GM18870 (cell line): ENCODE data around the gene EDRF1.
A peak's percentile ranks its signal among the peaks of the same experiment; 100 is the strongest.
"Not testable (repeated sequence)": the region's sequence is repeated elsewhere in the genome, so short reads cannot be mapped to it uniquely, and the experiment has no call there.

Source experiments
- ATAC-seq: cut with Tn5 transposase; IDR thresholded peaks from one replicate; pipeline ENCODE4 v1.9.1; 2021; ENCODE audit warnings: moderate library complexity; ENCODE audit not compliant: unreplicated experiment

EDRF1 gene

DNA sequence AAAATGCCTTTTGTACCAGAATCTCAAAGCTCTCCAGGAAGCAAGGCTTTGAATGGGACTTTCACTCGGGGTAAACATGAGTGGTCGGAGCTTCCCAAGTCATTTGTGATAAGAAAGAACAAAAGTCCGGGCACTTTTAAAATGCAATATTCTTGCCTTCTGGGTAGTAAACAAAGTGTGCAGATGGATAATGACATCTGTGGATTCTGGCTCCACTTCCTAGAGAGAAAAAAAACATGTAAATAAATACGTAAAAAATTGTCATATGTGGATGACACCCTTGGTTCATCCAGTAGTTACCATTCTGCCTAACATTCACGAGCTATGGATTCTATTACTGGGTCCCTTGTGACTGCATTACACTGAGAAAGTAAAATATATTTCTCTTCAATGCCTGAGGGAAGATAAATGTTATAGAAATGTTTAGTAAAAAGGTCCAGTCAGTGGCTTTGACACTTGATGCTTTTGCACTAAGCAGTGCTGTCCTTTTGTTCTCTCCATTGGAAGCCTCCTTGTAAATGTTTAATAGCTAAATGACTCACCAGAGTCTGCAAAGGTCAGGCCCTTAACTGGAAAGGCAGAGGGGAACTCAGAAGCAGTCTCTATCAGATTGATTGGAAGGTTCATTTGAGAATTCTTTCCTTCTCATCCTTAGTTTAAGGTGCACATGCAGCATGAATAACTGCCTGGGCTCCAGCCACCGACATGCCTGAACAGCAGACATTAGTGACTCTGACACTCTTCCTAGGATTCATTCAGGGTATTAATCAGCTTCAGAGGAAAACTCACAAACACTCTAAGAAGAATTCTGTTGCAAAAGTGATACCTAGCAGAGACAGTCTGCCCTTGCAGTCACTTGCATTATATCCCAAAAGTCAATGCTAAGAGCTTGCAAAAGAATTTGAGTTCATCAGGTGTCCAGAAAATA, 11.7 kb upstream of the EDRF1 start:
- peak; percentile 76 for ATAC-seq

DNA sequence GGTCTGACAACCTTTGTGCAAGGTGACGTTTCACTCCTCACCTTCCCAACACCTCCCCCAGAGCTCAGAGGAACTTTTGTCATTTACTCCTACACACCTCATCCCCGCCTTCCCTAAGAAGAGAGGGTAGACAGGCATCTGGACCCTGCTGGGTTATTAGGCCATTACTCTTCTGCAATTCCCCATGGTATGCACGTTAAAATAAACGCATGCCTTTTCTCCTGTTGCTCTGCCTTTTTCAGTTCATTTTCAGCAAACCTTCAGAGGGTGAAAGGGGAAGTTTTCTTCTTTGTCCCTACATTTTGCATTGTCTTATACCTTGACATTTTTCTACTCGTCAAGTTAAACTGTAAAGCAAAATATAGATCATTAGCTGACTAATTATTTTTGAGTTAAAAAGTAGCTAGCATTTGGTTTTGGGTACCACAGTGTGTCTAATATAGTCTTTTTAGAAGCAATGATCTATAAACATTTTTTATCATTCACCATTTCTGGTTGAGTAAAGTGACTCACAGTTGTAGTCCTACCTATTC, 10.5 kb upstream of the EDRF1 start:
- ATAC-seq, result peak; percentile 47

DNA sequence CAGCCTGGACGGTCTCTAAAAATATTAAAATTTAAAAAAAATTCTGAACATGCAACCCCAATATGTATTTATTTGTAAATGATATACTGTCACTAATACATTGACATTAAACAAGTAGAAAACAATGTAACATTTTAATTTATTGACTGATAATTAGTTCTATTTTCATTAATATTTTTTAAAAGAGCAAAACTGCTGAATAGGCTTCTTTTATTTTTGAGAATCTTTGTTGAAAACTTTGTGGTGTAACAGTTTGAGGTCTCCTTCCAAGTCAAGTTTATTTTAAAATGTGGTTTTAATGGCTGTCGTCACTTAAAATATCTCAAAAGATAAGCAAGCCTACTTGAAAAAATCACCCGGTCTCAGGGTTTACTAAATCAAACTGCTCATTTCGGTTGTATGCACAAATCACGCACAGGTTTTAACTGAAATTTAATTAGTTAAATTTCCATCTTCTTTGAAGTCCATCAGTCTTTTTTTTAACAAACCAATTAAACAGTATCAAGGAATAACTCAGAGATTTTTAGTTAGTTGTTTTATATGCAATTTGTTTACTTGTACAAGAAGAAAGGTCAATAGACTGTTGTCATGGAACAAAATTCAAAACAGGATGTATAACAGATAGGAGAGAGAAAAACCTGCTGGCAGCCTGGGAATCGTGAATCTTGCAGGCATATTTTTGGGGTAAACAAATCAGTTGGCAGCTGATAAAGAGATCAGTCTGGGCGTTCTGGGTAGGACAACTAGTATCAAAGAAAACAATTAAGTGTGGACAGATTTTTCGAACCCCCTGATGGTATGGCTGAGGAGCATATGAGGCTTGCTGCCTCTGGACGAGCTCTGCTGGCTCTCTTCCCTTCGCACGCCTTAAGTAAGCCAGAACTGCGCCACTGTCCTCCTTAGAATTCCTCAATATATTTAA, 9.7 kb upstream of the EDRF1 start:
- ATAC-seq, result no peak

DNA sequence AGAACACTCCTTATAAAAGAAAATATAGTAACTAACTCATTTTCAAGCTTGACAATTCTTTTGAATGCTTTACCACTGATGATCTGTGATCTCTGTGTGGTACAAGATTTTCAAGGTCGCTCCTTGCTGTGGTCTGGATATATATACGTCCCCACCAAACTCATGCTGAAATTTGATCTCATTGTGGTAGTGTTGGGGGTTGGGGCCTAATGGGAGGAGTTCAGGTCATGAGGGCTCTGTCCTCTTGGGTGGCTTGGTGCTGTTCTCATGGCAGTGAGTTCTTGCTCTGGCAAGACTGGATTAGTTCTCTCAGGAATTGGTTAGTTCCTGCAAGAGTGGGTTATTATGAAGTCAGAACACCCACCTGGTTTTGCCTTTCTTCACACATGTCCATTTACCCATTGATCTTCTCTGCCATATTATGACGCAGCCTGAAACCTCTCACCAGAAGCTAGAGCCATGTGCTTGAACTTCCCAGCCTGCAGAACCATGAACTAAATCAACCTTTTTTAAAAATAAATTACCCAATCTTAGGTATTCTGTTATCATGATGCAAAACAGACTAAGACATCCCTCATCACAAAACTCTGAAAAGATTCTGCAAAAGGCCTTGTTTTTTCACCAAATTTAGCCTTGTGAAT, 8.3 kb upstream of the EDRF1 start:
- ATAC-seq, result no peak

DNA sequence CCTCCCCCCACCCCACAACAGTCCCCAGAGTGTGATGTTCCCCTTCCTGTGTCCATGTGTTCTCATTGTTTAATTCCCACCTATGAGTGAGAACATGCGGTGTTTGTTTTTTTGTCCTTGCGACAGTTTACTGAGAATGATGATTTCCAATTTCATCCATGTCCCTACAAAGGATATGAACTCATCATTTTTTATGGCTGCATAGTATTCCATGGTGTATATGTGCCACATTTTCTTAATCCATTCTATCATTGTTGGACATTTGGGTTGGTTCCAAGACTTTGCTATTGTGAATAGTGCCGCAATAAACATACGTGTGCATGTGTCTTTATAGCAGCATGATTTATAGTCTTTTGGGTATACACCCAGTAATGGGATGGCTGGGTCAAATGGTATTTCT, 4.8 kb upstream of the EDRF1 start:
- not testable (repeated sequence) for ATAC-seq

DNA sequence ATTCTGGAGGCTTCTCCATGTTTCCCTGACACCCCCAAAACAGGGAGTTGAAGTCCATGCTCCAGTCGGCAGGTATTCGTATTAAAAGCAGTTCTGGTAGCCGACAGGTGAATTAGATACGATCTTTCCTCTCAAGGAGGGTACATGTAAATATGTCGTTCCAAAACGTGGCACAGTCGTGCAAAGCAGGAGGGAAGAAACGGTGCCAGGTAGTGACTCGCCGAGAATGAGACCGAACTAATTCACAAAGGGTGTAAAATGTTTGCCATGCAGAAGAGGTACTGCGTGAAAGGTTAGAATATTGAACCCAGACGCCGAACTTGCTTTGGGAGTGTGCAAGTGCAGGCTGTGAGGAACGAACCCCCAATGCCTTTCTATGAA, 483 bp downstream of the EDRF1 start:
- no peak for ATAC-seq

DNA sequence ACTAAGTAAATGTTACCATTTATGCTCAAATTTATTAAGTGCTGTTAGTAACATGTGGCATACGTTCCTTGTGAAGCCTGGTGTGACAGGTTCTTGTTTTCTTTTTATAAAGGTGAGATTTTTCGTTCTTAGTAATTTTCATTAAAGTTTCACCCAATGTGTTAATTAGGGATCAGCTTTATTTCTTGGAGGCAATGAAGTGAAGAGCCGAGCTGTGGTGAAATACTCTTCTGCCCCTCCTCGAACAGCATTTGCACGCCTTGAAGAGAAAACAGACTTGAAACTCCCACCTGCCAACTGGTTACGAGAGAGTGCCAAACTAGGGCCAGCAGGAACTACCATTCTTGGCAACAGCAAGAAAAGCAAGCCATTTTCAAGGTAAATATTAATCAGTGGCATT, 1.5 kb downstream of the EDRF1 start:
- ATAC-seq, result peak; percentile 64

DNA sequence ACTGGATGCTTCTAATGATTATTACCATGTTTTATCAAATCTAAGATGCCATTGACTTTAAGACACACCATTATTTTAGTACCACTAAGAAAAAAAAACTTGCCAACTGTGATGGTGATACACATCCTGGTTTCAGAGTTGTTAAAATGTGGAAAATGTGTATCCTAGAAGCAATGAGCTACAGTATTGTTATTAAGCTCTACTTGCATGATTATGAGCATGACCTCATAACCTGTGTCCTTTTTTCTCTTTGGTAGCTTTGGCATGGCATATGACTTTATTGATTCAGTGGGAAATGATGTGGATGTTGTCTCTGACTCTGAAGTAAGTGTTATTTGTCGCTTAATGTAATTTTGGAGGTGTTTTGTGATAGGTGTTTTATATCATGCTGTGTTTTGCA, 3.3 kb downstream of the EDRF1 start:
- ATAC-seq, result no peak

DNA sequence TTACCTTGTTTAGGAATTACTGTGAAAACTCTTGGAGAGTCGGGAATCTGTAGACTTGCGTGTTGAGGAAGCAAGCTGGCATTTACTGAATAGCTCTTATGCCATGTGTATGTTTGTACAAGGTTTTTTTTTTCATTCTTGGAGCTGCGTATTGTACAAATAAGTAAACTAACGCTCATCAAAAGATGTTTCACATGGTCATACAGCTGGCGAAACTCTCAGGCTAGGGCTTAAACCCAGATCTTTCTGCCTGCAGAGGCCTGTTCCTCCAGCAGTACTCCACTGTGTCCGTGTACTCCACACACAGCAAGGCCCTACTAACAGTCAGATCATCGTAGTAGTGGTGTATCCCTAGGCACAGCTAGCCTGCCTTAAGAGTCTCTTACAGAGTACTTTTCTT, 7.4 kb downstream of the EDRF1 start:
- no peak for ATAC-seq

DNA sequence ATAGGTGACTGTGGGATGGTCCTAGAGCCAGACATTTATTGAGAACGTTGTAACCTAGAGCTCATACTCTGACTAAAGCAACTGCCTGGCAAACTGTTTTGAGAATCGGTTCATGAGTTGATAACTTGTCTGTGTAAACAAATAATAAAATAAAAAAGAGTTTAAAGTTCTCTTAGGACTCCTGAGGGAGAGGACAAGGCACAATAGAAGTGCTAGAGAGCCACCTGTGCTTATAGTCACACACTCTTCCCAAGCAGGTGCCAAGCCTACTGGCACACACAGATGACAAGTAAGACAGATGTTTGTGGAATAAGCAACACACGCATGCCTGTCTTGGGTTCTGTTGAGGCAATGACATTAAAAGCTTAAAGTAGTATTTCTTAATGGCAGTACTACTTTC, 7.9 kb downstream of the EDRF1 start:
- ATAC-seq, result no peak

DNA sequence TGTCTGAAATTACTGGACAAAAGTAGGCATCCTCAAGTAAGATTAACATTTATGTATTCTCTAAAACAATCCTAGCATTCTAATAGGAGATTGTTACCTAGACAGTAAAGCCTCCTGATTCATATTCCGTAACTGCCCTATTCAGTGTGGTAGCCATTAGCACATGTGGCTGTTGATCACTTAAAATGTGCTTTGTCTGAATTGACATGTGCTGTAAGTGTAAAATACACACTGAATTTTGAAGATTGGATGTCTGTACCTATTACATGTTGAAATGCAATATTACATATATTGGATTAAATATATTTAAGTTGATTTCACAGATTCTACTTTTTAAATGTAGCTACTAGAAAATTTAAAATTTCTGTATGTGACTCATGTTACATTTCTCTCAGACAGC, 14.6 kb downstream of the EDRF1 start:
- no peak for ATAC-seq

DNA sequence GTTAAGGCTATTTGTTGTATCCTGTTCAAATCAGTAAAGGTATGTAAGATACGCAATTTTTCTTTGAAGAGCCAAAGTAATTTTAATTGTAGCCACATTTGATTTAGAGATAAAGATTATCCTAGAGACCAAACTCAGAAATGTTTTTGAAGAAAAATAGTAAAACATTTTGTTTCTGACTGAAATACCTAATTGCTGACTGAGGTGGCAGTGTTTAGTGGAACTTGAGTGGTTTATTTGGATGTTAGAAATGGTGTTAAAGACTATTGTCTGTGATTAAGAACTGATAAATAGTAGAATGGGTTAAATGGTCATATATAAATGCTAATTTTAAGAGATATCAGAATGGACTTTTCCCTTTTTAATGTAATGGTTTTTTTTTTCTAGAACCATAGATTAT, 15.3 kb downstream of the EDRF1 start:
- ATAC-seq, result no peak

DNA sequence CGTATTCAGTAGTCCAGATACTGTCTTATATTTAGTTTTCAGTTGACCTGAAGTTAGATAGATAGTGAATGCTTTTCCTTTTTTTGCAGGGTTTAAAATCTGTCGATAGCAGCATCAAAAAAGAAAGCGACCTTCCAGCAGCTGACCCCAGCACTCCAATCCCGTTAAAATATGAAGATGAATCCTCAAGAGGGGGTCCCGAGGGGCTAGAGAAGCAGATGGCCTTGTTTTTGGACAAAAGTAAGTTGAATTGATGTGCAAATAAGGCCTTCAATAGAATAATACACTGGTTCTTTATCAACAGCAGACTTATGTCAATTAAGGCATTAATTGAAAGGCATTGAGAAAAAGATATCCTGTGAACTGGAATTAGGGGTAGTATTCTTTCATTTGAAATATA, 18.7 kb downstream of the EDRF1 start:
- no peak for ATAC-seq

DNA sequence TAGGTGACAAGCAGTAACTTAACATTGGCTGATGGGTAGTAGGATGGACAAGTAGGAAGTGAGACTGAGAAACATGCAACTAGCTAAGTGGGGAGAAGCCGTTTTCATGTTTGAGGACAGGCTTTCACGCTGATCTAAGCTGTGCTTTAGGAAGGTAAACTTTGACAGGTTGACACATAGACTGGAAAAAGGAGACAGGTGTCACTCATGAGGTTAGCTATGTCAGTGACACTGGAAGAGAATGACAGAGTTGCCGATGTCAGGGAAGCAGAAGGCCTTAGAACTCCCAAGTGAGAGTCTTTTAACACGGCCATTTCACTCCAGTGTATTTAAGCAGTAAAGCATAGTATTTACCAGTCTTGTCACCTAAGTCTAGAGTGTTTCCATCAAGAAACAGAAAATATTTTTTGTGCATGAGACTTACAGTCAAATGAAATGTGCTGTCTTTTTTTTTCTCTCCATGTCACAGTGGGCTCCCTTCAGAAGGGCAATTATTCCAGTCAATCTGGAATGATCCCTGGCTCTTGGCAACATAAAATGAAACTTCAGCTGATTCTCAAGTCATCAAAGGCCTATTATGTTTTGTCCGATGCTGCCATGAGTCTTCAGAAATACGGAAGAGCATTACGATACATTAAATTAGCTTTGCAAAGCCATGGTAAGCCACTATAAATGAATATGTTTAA, 20.6 kb downstream of the EDRF1 start:
- no peak for ATAC-seq

DNA sequence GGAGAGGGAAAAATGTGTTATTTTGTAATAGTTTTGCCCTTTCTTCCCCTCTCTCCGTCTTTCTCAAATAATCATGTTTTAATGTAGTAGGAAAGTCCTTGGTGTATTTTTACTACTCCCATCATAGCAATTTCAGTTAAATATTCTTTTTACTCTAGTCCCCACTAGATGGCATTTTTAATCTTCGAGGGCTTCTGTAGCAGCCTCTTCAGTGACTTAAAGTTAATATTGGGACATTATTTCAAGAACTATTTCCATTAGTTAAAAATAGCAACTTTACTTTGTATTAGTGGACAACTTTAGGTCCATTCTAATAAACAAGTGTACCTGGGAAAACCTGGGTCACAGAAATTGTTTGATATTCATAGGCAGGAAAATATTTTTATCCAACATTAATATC, 23.0 kb downstream of the EDRF1 start:
- ATAC-seq, result no peak

DNA sequence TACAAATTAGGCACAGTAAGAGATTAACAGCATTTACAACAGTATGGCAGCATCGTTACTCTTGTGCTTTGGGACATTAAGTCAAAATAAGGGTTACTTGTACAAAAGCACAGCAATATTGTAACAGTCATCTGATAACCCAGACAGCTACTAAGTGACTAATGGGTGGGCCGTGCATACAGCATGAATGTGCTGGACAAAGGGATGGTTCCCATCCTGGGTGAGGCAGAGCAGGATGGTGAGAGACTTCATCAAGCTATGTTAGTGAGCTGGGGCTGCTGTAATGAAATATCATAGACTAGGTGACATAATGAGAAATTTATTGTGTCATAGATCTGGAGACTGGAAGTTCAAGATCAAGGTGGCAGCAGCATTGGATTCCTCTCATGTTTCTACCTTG, 25.4 kb downstream of the EDRF1 start:
- no peak for ATAC-seq

DNA sequence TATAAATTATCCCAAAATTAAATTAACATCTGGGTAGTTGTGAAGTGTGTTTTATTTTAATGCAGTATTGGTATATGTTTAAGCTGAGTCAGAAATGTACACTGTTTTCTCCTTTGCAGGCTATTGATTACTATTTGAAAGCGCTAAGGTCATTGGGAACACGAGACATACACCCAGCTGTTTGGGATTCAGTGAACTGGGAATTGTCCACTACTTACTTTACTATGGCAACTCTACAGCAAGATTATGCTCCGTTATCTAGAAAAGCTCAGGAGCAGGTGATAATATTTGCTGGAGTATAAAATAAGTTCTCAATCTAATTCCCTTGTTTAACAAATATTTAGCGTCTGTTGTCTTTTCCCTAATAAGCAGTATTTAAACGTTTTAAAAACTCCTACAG, 27.9 kb downstream of the EDRF1 start:
- ATAC-seq, result no peak

DNA sequence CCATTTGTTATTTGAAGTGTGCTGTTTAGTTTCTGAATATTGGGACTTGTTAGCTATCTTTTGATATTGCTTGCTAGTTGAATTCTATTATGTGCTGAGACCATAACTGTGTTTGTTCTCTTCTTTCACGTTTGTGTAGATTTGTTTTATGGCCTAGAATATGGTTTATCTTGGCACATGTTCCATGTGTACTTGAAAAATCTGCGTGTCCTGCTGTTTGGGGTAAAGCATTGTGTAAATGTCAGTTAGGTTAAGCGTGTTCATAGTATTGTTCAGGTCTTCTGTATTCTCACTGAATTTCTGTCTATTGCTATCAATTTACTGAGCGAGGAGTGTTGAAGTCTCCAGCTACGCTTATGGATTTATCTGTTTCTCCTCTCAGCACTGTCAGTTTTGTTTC, 36.7 kb downstream of the EDRF1 start:
- no peak for ATAC-seq

DNA sequence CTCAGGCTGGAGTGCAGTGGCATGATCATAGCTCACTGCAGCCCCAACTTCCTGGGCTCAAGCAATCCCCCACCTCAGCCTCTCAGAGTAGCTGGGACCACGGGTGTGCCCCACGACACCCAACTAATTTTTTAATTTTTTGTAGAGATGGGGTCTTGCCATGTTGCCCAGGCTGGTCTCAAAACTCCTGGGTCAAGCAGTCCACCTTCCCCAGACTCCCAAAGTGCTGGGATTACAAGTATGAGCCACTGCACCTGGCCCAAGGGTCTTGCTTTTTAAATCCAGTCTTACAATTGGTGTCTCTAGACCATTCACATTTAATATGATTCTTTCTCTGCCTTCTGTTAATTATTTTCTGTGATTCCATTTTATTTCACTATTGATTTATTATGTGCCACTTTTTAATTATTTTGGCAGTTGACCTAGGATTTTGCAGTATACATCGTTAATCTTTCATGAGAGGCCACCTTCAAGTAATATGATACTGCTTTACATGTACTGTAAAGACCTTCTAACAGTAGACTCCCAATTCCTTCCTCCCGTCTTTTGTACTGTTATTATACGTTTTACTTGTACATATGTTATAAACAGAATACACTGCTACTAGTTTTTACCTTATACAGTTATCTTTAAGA, 37.5 kb downstream of the EDRF1 start:
- ATAC-seq, result no peak

DNA sequence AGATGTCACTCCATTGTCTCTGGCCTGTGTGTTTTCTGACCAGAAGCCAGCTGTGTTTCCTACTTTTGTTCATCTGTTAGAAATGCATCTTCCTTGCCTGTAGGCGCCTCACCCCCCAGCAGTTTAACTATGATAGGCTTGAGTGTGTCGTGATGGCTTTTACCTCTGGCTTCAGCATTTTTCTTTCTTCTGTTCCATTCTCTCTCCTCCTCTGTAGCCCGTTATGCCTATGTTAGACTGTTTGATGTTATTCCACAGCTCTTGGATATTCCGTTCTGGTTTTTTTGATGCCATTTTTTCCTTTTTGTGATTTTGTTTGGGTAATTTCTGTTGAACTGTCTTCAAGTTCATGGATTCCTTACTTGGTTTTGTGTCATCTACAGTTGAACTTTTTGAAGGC, 38.2 kb downstream of the EDRF1 start:
- ATAC-seq, result no peak
